Measurements from ENCODE around the gene LACRT.
"Not testable (repeated sequence)": the region's sequence is repeated elsewhere in the genome, so short reads cannot be mapped to it uniquely, and the experiment has no call there.

LACRT gene, protein sequence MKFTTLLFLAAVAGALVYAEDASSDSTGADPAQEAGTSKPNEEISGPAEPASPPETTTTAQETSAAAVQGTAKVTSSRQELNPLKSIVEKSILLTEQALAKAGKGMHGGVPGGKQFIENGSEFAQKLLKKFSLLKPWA

DNA sequence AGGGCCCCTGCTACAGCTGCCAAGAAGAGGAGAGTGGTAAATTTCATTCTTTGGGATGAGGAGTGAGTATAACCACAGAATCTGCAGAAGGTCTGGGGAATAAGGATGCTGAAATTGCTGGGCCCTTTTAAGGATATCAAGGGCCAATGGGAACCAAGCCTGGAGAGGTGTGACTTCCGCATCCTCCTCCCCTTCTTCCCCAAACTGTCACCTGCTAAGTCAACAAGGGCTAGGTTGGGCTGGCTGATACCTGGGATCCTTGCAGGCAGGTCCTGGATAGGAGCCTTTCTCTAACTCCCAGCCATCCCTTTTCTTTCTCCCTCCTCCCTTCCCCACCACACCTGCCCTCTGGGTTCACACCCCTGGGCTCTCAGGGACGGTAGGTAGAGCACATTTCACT is at the start of gene LACRT:
Gene LACRT, minus strand, starts transcription at position 101 of the 400 bp plus-strand sequence. Its CDS starts 54 bp downstream, at position 47.
- no peak for DNase-seq (ENCODE audit: low read depth)

DNA sequence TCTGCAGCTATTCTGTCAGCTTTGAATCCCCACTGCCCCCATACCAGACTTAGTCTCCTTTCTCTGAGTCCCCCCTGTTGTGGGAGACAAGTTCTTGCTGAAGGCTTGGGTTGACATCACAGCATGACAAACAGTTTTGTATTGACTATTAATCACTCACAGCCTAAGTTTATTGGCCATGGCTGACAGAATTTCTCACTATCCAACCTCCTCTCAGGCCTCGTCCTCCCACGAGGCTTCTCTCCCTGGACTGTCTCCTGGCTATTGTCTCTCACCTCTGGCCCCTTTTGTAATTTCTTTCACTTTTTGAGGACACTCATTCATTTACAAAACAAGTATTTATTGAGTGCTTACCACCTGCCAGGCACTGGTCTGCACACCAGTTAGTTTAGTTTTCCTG is 48.7 kb upstream of the LACRT start:
- no peak for DNase-seq (ENCODE audit: low read depth)

DNA sequence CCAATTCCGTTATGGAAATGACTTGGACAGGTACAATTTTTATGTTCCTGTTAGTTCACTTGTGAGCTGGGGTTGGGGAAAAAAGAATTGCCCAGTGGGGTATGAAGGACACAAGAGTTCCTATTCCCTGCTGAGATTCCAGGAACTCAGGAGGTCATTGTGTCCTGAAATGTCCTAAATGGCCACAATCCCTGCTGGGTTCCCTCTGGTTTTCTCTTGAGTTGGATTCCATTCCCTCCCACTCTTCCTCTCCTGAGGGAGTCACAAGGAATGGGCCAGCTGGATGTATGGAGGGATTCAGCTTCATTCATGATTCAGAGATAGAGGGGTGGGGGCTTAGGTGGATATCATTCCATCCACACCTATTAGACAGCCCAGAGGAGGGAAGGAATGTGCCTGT is 48.0 kb upstream of the LACRT start:
- no peak for DNase-seq (ENCODE audit: low read depth)

DNA sequence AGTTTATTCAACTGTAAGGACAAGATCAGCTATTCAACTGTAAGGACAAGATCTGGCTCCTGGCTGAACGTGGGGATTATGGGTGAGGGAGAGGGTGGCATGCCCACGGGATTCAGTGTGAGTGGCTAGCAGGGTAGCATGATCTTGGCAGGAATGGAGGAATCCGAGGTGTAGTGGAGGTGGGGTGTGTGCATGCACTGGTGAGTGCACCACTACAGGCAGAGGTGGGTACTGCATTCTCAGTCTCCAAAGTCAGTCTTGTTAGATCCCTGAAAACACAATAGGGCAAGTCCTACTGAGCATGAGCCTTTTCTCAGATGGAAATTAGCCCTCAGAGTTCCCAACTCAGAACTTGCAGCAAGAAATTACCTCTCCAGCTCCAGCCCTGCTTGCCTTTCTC is 45.7 kb upstream of the LACRT start:
- DNase-seq (ENCODE audit: low read depth), result no peak

DNA sequence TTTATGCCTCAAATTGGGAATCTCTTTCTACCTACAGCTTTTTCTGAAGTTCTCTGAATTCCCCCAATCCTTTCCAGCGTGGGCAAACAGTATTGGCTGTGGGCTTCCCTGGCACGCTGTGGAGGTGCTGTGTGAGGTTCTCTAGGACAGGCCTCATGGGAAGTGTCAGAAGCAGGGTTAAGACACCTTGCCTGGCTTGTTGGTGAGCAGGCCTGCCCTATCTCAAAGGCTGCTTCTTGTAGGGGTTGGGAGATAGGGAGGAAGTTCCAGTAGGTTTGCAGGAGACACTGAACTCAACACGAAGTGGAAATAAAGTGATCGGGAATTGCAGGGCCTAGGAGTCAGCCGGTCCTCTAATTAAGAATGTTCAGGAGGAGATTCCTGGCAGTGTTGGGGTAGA is 43.4 kb upstream of the LACRT start:
- DNase-seq (ENCODE audit: low read depth), result no peak

DNA sequence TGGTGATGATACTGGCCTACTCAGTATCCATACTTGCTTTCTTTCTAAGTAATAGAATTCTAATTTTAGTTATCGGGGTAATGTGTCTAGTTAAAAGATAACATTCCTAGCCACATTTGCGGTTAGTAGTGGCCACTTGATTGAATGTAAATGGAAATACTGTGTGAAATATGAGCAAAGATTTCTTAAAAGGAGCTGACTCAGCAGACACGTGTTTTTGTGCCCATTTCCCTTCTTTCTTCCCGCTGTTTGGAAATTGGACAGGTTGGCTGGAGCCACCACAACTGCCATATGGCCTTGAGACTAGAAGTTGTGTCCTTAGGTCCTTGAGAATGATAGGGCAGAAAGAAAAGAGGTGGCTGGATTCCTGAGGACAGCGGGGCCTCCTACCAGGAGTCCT is 33.2 kb upstream of the LACRT start:
- DNase-seq (ENCODE audit: low read depth), result no peak

DNA sequence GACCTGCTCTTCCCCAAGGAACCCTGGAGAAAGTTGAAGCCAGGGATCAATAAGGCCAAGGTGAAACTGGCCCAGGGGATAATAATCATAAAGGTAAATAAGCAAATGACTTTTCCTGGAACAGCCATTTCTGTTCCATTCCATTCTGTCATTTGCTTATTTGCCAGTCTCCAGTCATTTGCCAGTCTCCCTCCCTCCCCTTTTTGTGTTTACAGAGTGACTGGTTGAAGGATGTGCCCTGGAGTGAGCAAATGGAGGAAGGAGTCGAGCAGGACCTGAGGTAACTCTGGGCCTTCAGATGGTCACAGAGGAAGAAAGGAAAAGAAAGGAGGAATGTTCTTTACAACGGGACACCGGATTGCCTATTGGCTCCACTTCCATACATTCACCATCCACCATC is 31.3 kb upstream of the LACRT start:
- DNase-seq (ENCODE audit: low read depth), result no peak

DNA sequence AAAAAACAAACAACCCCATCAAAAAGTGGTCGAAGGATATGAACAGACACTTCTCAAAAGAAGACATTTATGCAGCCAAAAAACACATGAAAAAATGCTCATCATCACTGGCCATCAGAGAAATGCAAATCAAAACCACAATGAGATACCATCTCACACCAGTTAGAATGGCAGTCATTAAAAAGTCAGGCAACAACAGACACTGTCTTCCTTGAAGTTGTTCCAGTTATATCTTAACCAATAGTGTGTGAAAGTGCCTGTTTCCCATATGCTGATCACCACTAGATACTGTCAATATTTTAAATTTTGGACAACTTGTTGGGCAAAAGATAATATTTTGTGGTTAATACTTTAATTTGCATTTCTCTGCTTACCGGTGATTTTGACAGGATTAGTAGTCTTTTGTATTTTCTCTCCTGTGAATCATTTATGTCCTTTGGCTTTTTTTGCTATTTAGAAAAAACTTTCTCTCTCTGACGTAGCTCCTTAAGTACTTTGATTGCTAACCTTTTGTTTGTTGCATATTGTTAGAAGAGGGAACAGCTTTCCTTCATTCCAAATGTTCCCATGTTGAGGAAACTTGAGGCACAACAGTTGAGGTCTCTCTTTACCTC is 30.4 kb upstream of the LACRT start:
- not testable (repeated sequence) for DNase-seq (ENCODE audit: low read depth)

DNA sequence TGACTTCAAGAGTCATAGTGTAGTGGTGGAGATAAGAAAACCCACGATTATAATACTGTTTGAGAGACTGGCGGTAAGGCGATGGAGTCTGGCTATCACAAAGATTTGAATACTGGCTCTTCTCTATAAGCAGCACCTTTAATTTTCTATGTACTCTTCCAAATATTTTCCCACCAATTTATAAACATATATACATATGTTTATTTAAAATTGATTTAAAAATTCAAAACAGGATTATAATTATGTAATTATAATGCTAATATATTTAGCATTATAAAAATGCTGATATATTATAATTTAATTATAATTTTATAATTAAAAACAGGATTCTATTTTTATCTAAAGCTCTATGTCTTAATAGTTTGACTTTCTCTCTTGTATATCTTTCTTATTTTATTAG is 28.9 kb upstream of the LACRT start:
- no peak for DNase-seq (ENCODE audit: low read depth)

DNA sequence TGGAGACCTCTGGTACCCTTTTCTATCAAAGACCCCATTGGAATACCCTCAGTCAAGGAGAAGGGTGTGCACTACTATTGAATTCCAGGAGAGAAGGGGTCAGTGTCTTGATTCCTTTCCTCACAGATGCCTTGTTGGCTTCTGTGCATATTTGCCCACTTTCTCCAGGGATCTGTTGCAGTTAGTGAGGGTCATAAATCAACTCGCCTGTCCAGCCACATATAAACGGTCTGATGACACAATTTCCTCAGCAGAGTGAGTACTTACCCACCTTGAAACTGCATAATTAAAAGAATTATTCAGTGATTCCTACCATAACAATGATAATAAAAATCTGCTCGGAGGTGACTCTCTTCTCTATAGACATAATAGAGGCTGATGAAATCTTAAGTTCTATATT is 27.3 kb upstream of the LACRT start:
- no peak for DNase-seq (ENCODE audit: low read depth)

DNA sequence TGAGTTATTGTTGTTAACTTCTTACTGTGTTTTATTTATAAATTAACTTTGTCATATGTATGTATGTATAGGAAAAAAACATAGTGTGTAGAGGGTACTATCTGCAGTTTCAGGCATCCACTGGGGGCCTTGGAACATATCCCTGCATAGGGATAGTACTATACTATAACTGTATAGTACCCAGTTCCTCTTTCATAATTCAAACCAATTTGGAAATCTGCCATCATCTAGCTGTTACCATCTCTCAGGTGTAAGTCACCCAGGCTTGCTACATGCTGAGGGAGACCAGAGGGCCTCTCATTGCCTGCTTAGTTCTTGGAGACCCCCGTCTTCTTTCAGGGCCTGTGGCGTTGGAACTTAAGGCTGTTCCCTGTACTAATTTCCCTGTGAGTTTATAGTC is 26.4 kb upstream of the LACRT start:
- DNase-seq (ENCODE audit: low read depth), result no peak

DNA sequence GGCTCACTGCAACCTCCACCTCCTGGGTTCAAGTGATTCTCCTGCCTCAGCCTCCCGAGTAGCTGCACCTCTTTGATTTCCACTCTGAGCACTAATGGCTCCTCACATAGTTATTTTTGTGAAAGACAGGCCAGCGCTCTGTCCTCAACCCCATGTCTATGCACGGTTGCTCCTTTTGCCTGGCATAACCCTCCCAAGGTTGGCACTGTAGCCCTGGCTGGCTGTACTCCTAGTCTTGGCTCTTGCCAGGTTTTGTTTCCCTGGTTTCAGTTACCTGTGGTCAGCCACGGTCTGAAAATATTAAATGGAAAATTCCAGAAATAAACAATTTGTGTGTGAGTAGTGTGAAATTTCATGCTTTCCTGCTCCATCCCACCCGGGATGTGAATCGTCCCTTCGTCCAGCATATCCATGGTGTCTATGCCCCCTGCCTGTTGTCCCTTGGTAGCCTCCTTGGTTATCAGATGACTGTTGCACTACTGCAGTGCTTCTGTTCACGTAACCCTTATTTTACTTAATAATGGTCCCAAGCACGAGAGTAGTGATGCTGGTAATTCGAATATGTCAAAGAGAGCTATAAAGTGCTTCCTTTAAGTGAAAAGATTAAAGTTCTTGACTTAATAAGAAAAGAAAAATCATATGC is 25.7 kb upstream of the LACRT start:
- no peak for DNase-seq (ENCODE audit: low read depth)

DNA sequence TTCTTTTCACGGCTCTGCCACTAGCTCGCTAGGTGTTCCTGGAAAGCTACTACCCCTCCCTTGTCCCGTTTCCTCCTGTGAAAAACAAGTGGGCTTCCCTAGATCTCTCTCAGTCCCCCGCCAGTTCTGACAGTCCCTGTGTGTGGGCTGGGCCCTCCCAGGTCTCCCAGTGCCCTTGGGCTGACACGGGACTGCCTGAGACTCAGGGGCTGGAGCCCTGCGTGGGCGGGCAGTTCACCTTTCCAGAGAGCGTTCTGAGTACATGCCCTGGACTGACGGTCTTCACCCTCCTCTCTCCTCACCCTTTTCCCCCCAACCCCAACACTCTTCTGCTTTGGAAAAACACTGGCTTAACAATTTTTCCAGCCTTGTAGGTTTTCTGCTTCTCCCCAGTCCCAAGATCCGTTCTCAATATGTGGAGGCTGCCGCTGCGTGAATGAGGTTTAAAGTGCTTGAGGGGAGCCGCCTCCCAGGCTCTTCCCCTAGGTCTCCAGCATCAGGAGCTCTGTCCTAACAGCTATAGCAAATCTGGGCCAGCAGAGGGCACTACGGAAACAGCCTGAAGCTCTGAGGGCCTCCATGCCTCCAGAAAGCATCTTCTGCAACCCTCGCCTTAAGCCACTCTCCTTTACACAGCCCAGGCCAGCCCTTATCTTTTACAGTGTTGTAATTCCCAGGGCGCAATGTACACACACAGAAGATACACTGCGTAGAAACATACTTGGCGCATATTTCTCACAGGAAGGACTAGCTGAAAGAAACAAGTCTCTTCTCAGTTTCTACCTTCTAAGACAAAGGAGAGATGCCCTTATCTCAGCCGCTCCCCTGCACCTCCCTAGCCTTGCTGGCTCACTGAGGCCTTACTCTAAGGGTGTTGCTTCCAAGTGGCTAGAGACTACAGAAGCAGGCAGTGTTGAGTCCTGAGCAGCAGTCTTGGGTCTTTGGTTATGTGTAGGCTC is 23.9 kb upstream of the LACRT start:
- no peak for DNase-seq (ENCODE audit: low read depth)

DNA sequence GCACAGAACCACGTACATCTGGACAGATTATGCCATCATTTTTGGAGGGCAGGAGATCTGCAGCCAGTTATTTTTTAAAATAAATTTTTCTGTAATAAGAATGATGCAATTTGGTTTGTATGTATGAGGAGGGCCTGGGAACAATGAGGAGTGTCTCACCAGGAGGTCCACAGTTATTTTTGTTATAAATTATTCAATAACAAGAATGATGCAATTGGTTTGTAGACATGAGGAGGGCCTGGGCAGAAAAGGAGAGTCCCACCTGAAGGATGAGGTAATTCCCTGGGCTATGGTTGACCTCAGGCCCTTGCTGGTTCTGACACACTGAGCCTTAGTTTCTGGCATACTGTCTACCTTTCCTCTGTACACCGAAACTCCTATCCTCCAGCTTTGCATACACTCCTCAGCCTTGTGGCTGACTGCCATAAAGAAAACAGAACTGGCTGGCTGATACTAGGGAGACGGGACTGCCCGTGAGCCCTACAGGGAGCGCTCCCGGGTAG is 22.5 kb upstream of the LACRT start:
- no peak for DNase-seq (ENCODE audit: low read depth)

DNA sequence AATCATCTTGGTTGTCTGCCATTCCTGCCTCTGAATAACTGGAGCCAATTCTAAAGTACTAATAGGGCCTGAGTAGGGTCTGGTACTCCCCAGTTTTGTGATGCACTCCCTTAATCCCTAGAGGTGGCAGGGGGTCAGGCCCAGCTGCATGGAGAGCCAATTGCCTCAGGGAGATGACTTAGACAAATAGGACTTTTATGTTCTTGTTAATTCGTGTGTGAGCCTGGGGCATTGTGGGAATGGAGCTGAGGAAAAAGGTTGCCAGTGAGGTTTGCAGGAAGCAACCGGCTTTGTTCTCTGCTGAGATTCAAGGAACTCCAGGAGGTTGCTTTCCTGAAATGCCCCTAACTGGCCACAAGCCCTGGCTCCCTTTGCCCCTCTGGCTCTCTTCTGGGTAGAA is 20.2 kb upstream of the LACRT start:
- DNase-seq (ENCODE audit: low read depth), result no peak

DNA sequence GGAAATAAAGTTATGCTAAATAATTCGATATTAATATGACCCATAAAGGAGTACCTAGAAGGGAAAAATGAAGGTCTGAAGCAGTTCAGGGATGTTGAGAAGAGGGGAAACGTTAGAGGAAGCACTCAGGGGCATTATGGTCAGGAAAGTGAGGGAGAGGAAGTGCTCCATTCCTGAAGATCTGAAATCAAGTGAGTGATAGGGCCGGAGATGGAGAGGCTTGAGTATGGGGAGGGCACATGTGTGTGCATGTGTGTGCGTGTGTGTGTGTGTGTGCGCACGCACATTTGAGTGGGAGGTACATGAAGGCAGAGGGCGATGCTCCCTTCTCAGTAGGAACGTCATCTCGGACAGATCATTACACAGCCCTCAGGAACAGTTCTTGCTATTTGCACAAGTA is 18.3 kb upstream of the LACRT start:
- DNase-seq (ENCODE audit: low read depth), result no peak

DNA sequence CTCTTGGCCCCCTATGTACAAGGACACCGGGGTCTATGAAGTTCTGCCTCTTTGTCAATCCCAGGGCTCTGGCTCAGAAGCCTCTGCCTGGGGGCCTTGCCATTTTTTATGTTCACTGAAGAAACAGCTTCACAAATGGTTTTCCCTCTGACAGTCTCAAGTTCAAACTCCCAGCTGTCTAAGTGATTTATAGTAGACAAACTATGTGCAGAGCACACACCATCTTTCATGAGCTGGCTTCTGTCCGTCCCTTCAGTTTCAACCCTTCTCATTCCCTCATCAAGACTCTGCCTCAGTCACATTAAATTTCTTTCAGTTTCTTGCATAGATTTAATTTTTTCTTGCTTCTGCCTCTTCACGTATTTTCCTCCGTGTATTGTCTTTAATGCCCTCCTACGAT is 16.2 kb upstream of the LACRT start:
- no peak for DNase-seq (ENCODE audit: low read depth)

DNA sequence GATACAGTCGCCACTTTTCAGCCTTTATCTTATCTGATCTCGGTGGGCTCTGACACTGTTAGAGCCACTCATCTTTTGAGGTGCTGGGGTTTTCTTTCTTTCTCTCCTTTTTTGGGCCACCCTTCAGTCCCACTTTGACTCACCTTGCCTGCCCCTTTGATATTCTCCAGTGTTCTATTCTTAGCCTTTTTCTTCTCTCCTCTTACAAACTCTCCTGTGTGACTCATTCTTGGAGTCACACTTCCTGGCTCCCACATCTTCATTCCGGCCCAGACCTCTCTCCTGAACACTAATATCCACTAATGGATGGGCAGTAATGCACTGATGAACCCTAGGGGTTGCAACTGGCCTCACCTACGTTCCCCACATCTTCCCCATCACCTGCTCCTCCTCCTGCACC is 15.7 kb upstream of the LACRT start:
- DNase-seq (ENCODE audit: low read depth), result no peak

DNA sequence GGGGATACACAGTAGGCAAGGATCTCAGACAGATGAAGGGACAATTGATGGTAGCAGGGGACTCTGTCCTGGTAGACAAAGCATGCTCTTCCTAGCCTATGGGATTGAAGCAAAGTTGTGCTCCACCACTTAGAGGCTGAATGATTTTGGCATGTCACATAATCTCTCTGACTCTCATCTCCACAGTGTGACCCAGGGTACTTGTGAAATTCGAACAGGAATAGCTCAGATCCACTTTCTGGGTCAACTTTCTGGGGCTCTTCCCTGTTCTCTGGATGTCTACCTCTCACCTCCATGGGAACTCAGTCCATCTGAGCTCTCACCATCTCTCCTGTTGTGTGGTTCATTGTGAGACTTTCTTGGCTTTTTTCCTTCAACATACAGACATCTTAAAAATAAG is 15.1 kb upstream of the LACRT start:
- no peak for DNase-seq (ENCODE audit: low read depth)

DNA sequence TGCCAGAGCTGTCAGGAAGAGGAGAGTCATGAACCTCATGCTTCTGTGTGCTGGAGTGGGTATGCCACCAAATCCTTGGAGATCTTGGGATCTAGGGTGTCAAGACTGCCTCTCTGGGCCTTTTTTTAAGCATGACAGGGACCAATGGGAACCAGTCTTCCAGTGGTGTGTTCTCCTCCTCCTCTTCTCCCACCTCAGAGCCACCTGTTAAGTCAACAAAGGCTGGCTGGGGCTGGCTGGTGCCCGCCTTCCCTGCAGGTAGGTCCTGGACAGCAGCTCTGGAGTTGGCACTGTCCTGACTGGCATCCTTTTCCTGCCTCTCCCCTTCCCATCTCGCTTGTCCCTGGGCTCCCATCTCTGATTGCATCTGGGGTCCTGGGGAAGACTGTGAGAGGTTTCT is 13.6 kb upstream of the LACRT start, which contains the start of gene DCD:
Gene DCD, minus strand, starts transcription at position 101 of the 400 bp plus-strand sequence. Its CDS starts 62 bp downstream, at position 39.
- DNase-seq (ENCODE audit: low read depth), result no peak

DNA sequence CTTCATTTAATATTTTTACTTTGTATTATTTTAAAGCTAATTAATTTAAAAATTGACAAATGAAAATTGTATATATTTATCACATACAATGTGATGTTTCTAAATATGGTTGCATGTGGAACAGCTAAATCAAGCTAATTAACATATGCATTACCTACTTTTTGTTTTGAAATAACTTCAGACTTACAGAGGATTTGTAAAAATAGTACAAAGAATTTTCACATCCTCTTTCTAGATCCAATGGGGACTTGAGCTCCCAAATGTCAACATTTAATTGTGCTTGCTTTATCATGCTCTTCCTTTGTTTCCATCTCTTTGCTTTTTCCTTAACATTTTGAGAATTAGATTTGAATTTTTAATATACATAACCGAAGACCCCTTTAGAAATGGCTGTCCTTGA is 6.9 kb upstream of the LACRT start:
- DNase-seq (ENCODE audit: low read depth), result no peak

DNA sequence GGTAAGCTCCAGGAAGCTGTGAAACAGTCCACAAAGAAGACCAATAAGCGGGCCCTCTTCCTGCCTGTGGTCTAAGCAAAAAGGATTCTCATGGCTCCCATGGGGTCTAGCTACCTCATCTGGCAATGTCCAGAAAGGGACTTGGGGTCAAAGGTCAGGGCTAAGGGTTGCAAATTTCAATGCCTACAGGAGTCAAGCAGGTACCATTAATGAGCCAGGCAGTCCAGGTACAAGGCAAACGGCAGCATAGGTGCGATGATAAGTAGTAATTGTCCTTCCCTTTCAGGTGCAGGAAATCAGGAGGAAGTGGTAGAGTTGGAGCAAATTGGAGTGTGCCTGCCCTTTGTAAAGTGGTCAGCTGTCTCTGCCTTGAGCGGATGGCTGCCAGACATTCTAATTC is 6.4 kb upstream of the LACRT start:
- no peak for DNase-seq (ENCODE audit: low read depth)

DNA sequence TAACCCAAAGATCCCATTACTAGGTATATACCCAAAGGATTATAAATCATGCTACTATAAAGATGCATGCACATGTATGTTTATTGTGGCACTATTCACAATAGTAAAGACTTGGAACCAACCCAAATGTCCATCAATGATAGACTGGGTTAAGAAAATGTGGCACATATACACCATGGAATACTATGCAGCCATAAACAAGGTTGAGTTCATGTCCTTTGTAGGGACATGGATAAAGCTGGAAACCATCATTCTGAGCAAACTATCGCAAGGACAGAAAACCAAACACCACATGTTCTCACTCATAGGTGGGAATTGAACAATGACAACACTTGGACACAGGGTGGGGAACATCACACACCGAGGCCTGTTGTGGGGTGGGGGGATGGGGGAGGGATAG is 4.4 kb upstream of the LACRT start:
- DNase-seq (ENCODE audit: low read depth), result not testable (repeated sequence)
